ENCODE results near the gene PDXDC1.
"Not testable (repeated sequence)": the region's sequence is repeated elsewhere in the genome, so short reads cannot be mapped to it uniquely, and the experiment has no call there.

Gene PDXDC1

GRCh38 chr16:15071013-15071412 lies 96.2 kb downstream of the PDXDC1 start:
- not testable (repeated sequence) for DNase-seq (ENCODE audit: low read depth)

GRCh38 chr16:15071916-15072769 lies 97.3 kb downstream of the PDXDC1 start:
- not testable (repeated sequence) for DNase-seq (ENCODE audit: low read depth)

- DNase-seq (ENCODE audit: low read depth): no peak
Observed at GRCh38 chr16:15073101-15073500, 98.3 kb downstream of the PDXDC1 start.

- DNase-seq (ENCODE audit: low read depth): not testable (repeated sequence)
Observed at GRCh38 chr16:15076161-15076560, 101.3 kb downstream of the PDXDC1 start.

- DNase-seq (ENCODE audit: low read depth): not testable (repeated sequence)
Observed at GRCh38 chr16:15080883-15081282, 106.1 kb downstream of the PDXDC1 start.

- not testable (repeated sequence) for DNase-seq (ENCODE audit: low read depth)
Observed at GRCh38 chr16:15082788-15083187, 108.0 kb downstream of the PDXDC1 start.

- DNase-seq (ENCODE audit: low read depth): not testable (repeated sequence)
Observed at GRCh38 chr16:15090663-15091269, 115.9 kb downstream of the PDXDC1 start.

GRCh38 chr16:15093571-15093954 lies 118.7 kb downstream of the PDXDC1 start:
- DNase-seq (ENCODE audit: low read depth): not testable (repeated sequence)

GRCh38 chr16:15093955-15094827 lies 119.4 kb downstream of the PDXDC1 start, which contains the start of gene RRN3:
Gene RRN3 (minus strand): TSS chr16:15094272. CDS start chr16:15094233, 39 bp downstream.
- peak; percentile 79 for DNase-seq (ENCODE audit: low read depth)

GRCh38 chr16:15096583-15096972 lies 121.8 kb downstream of the PDXDC1 start:
- DNase-seq (ENCODE audit: low read depth): not testable (repeated sequence)

GRCh38 chr16:15099366-15099909 lies 124.6 kb downstream of the PDXDC1 start:
- DNase-seq (ENCODE audit: low read depth): not testable (repeated sequence)

- DNase-seq (ENCODE audit: low read depth): not testable (repeated sequence)
Observed at GRCh38 chr16:15100372-15100987, 125.7 kb downstream of the PDXDC1 start.

GRCh38 chr16:15127641-15128425 lies 153.0 kb downstream of the PDXDC1 start:
- not testable (repeated sequence) for DNase-seq (ENCODE audit: low read depth)

GRCh38 chr16:15130256-15130932 lies 155.6 kb downstream of the PDXDC1 start:
- DNase-seq (ENCODE audit: low read depth): not testable (repeated sequence)

- DNase-seq (ENCODE audit: low read depth): not testable (repeated sequence)
Observed at GRCh38 chr16:15130943-15131700, 156.3 kb downstream of the PDXDC1 start.

- DNase-seq (ENCODE audit: low read depth): not testable (repeated sequence)
Observed at GRCh38 chr16:15132719-15133428, 158.0 kb downstream of the PDXDC1 start.

- not testable (repeated sequence) for DNase-seq (ENCODE audit: low read depth)
Observed at GRCh38 chr16:15133554-15133953, 158.7 kb downstream of the PDXDC1 start.

- DNase-seq (ENCODE audit: low read depth): not testable (repeated sequence)
Observed at GRCh38 chr16:15134752-15135482, 160.1 kb downstream of the PDXDC1 start.

All from activated T-cell treated with anti-CD3 and anti-CD28 coated beads for 1 hour (primary cell).